Sigmoid colon (tissue), 4 donors: ENCODE measurements around the gene LRP8.

Source experiments
- EP300 ChIP-seq, 4 donors: sonication (generic); formaldehyde crosslinking; IDR thresholded peaks; one replicate each; pipeline ENCODE4 v1.6.1; 2017; ENCODE audit warnings: antibody characterized with exemption in 4 of 4
- TF ChIP-seq, protein P1 (sequence below), 4 experiments: fragments of 450-650 bp in 3 of 4; fragments of 200-600 bp in 1 of 4; IDR thresholded peaks; one replicate each; pipeline ENCODE4 v1.5.1; 2016 to 2019; ENCODE audit warnings: antibody characterized with exemption in 4 of 4, mild to moderate bottlenecking in 3 of 4, moderate library complexity in 2 of 4

DNA sequence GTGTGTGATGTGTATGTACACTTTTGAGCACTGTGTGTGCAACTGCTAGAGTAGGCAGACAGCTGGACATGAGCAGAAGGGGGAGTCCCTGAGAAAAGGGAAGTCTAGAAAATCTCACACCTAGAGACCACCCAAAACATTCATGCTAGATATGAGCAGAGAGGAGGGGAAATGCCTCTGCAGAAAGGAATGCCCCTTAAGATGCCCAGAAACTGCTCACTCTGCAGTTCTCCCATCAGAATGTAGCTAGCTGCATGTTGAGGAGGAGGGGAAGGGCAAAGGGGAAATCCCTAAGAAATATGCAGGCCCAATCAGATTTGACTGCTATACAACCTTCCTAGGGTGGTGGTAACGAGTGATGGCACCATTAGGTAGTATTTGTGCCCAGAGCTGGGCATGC lies 57.8 kb downstream of the LRP8 start:
- no peak for TF ChIP-seq EP300 (IDR thresholded peaks at IDR 0.05)
- TF ChIP-seq, protein P1, sequence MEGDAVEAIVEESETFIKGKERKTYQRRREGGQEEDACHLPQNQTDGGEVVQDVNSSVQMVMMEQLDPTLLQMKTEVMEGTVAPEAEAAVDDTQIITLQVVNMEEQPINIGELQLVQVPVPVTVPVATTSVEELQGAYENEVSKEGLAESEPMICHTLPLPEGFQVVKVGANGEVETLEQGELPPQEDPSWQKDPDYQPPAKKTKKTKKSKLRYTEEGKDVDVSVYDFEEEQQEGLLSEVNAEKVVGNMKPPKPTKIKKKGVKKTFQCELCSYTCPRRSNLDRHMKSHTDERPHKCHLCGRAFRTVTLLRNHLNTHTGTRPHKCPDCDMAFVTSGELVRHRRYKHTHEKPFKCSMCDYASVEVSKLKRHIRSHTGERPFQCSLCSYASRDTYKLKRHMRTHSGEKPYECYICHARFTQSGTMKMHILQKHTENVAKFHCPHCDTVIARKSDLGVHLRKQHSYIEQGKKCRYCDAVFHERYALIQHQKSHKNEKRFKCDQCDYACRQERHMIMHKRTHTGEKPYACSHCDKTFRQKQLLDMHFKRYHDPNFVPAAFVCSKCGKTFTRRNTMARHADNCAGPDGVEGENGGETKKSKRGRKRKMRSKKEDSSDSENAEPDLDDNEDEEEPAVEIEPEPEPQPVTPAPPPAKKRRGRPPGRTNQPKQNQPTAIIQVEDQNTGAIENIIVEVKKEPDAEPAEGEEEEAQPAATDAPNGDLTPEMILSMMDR (IDR thresholded peaks at IDR 0.05), result no peak
